ENCODE measurements around the gene SOCS1. TPM values are rescaled to one million over a fixed set of nuclear protein-coding genes. Genes with fewer than 3 reads are reported as not detected.

Gene SOCS1
- total RNA-seq, 1 donor from 2014 or later: 0.26 TPM

- no peak for DNase-seq (ENCODE audit: low read depth in 2 of 2)
Observed at GRCh38 chr16:11245988-11246387, 10.0 kb downstream of the SOCS1 start.

GRCh38 chr16:11245222-11245737 lies 10.7 kb downstream of the SOCS1 start:
- DNase-seq (ENCODE audit: low read depth in 2 of 2): no peak

- no peak for DNase-seq (ENCODE audit: low read depth in 2 of 2)
Observed at GRCh38 chr16:11242658-11243057, 13.3 kb downstream of the SOCS1 start.

GRCh38 chr16:11241480-11242204 lies 14.4 kb downstream of the SOCS1 start:
- DNase-seq (ENCODE audit: low read depth in 2 of 2): no peak

DNA sequence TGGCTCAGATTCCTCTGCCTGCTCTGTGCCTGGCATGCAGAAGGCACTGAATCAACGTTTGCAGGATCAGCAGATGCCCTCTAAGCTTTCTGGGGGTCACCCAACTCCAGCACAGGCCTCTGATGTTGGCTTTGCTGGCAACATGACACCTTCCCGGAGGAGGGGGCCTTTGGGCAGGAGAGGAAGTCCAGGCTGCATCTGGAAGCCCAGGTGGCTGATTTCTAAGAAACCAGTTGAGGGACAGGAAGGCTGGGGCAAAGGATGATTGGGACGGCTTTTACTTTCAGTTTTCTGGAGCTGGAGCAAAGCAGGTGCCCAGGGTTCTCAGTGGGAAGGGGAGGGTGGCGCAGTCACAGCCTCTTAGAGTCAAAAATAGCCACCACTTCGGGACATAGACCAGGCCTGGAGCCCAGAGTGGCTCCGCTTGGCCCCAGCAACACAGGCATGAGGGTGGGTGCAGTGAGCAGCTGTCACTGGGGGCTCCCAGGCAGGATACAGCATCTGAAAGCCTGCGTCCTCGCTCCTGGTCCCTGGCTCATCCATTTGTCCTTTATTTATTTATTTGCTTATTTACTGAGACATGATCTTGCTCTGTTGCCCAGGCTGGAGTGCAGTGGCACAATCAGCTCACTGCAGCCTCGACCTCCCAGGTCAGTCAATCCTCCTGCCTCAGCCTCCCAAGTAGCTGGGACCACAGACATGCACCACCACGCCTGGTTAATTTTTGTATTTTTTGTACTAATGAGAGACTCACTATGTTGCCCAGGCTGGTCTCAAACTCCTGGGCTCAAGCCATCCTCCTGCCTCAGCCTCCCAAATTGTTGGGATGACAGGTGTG lies 15.1 kb downstream of the SOCS1 start:
- no peak for DNase-seq (ENCODE audit: low read depth in 2 of 2)

- no peak for DNase-seq (ENCODE audit: low read depth in 2 of 2)
Observed at GRCh38 chr16:11239644-11240632, 16.1 kb downstream of the SOCS1 start.

DNA sequence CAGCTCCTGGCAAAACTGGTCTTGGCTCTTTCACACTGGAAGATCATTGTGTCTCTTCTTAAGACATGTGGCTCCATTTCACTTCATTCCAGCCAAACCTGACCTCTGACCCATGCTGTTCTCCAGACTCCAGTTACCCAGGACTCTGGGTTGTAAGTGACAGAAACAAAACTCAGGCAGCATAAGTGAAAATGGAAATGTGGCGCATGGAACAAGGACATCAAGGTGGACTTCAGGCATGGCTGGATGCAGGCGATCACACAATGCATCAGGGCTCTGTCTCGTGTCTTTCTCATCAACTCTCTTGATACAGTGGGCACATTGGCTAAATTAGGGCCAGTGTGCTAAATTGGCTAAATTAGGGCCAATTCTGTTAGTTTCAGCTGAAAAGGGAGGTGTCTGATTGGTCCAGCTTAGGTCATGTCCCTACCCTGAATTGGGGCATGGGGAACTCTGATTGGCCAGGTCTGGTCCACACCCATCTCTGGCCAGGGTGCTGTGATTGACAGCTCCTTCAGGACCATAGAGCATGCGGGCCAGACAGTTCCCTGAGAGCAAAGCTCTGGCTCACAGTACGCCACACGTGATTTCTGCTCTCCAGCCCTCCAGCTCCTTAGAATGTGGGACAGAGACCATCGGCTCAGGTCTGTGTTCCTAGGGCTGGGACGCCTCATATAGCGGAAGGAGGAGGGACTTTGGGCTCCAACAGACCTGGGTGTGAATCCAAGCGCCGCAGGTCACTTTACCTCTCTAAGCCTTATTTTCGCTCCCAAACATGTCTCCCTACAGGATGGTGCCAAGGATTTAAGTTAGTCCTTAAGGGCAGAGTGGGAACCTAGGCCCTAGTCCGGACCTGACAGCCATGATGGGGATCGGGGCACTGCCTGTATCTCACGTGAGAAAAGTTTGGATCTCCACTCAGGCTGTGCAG lies 17.5 kb downstream of the SOCS1 start:
- DNase-seq (ENCODE audit: low read depth in 2 of 2): no peak

GRCh38 chr16:11236461-11237254 lies 19.3 kb downstream of the SOCS1 start:
- no peak for DNase-seq (ENCODE audit: low read depth in 2 of 2)

- no peak for DNase-seq (ENCODE audit: low read depth in 2 of 2)
Observed at GRCh38 chr16:11235703-11235991, 20.4 kb downstream of the SOCS1 start.

DNA sequence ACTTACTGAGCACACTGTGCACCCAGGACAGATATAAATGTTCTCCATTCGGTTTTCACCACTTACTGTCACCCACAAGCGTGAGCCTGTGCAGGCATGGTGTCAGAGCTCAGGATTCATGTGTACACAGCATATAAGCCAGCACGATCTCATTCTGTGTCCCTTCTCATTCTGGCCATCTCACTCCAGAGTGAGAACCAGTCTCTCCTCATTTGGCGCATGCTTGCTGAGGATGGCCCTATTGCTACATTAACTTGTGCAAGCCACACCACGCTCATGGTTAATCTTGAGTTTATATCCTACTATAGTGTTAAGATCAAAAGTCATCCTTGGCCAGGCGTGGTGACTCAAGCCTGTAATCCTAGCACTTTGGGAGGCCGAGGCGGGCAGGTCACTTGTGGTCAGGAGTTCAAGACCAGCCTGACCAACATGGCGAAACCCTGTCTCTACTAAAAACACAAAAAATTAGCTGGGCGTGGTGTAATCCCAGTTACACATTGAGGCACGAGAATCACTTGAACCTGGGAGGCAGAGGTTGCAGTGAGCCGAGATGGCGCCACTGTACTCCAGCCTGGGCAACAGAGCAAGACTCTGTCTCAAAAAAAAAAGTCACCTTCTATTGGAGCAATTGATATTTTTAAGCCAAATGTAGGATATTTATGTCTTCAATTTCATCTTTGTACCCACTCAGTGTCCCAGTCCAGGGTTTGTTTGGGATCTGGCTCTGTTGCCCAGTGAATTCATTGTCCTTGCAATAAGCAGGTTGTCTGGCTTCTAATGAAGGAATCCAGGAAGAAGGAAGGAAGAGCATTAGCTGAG lies 20.9 kb downstream of the SOCS1 start:
- DNase-seq (ENCODE audit: low read depth in 2 of 2): no peak

DNA sequence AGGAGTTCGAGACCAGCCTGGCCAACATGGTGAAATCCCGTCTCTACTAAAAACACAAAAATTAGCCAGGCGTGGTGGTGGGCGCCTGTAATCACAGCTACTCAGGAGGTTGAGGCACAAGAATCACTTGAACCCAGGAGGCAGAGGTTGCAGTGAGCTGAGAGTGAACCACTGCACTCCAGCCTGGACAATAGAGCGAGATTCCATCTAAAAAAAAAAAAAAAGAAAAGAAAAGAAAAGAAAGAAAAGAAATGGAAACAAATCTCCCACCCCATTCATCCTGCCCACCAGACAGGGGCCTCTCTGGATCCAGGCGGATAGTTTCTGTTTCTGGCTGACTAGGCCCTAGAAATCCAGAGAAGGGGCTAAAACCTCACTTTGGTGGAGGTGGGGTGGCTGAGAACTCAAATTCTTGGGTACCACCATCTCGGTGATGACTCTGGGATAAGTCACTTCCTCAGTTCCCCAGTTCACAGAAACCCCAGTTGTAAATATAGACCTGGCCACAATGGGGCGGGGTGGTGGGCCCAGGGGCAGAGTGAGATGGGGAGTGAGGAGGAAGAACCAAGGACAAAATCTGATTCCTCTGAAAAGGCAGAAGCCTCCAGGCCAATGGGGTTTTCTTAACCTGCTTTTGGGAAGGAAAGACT lies 22.2 kb downstream of the SOCS1 start:
- DNase-seq (ENCODE audit: low read depth in 2 of 2): no peak

DNA sequence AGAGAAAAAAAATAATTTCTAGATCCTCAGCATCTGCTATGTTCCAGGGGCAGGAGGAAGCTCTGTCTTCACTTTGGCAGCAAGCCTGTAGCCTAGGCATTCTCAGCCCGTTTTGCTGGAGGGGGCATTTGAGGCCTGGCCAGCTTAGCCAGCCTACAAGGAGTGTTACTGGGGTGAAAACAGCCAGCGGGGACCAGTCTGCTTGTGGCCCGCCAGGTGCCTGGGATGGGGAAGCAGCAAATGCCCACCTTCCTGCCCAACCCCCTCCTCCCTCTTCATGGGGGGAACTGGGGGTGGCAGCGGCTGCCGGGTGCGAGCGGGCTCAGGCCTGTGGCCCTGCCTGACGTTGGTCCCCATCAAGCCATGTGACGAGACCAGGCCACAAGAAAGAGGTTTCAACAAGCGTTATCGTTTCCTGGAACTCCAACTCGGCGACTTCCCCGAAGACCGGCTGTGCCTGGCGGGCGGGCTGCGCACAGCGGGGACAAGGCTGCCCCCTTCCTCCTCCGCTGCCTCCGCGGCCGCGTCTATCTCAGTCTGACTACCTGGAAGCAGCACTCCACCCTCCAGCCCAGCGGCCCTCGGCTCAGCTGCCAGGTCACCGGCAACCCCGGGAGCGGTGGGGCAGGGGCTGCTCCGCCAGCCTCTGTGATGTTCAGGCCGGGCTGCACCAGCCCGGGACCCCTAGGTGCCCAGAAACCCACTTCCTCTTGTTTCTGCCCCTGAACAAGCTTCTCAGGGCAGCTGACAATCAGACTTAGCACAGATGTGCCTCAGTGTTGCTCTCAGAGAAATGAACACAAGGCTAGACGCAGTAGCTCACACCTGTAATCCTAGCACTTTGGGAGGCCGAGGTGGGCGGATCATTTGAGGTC lies 22.9 kb downstream of the SOCS1 start:
- DNase-seq (ENCODE audit: low read depth in 2 of 2): no peak

GRCh38 chr16:11232302-11232851 lies 23.6 kb downstream of the SOCS1 start:
- no peak for DNase-seq (ENCODE audit: low read depth in 2 of 2)

DNA sequence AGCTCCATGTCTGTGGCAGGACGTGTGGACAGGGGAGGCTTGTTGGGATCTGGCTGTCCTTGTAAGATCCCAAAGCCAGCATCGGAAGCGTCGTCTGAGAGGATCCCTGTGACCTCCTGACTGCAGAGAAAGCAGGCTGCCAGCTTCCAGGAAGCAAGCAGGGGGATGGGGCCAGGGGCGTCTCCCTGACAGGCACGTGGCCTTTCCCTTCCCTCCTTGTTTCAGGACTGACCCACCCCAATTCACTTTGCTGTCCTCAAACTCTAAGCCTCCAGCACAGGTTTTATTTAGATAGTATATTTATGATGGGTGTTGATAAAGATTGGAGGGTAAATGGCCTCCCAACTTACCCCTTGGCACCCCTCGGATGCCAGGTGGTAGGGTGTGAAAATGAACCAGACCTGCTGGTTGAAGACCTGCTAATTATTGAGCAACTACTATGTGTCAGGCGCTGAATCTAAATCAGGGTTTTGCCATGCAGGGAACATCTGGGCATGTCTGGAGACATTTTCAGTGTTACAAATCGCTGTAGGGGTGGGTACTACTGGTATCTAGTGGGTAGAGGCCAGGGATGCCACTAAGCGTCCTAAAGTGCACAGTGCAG lies 24.5 kb downstream of the SOCS1 start:
- no peak for DNase-seq (ENCODE audit: low read depth in 2 of 2)

- no peak for DNase-seq (ENCODE audit: low read depth in 2 of 2)
Observed at GRCh38 chr16:11229906-11230305, 26.1 kb downstream of the SOCS1 start.

GRCh38 chr16:11229432-11229831 lies 26.6 kb downstream of the SOCS1 start:
- no peak for DNase-seq (ENCODE audit: low read depth in 2 of 2)

All from dermis microvascular lymphatic vessel endothelial cell (primary cell).